Breast epithelium (tissue), 4 donors: Measurements from ENCODE around the gene CYFIP2. TPM values are rescaled to one million over a fixed set of nuclear protein-coding genes. Genes with fewer than 3 reads are reported as not detected.

ENCODE experiments used
- DNase-seq, 2 donors: peaks; one replicate each; pipeline ENCODE4 v3.0.0-alpha.2; 2019; ENCODE audit warnings: low spot score in 2 of 2
- H3K27ac ChIP-seq, 2 donors: fragments of 200-600 bp; sonication (generic) in 1 of 2; one replicate each; pipeline ENCODE4 v1.5.1; 2016 to 2019; ENCODE audit warnings: mild to moderate bottlenecking in 1 of 2
- H3K27me3 ChIP-seq, 2 donors: fragments of 200-600 bp; sonication (generic) in 1 of 2; one replicate each; pipeline versions ENCODE4 v1.5.1 to v1.6.0; 2017 to 2019; ENCODE audit warnings: control low read depth in 1 of 2, mild to moderate bottlenecking in 1 of 2
- H3K36me3 ChIP-seq: fragments of 200-600 bp; one replicate; pipeline ENCODE4 v1.5.1; 2019
- H3K4me1 ChIP-seq, 2 donors: fragments of 200-600 bp; sonication (generic); one replicate each; pipeline ENCODE4 v1.5.1; 2016 to 2019; ENCODE audit warnings: control low read depth in 1 of 2
- H3K4me3 ChIP-seq, 3 donors: fragments of 200-600 bp; sonication (generic); 1 replicate in 2 of 3; 2 replicates in 1 of 3; pipeline ENCODE4 v1.5.1; 2016 to 2019; ENCODE audit warnings: mild to moderate bottlenecking in 3 of 3, moderate library complexity in 2 of 3
- H3K9me3 ChIP-seq, 2 donors: fragments of 200-600 bp; sonication (generic) in 1 of 2; one replicate each; pipeline ENCODE4 v1.5.1; 2016 to 2019; ENCODE audit warnings: control low read depth in 1 of 2
- POLR2A ChIP-seq: fragments of 450-650 bp; IDR thresholded peaks from one replicate; pipeline ENCODE4 v1.6.1; 2016; ENCODE audit warnings: antibody characterized with exemption, mild to moderate bottlenecking, moderate library complexity
- POLR2AphosphoS5 ChIP-seq, 3 donors: sonication (generic); formaldehyde crosslinking; IDR thresholded peaks; one replicate each; pipeline ENCODE4 v1.6.1; 2017; ENCODE audit warnings: antibody characterized with exemption in 3 of 3
- intact Hi-C: fragments of 100-400 bp; cut with DNase I; formaldehyde crosslinking; loops from one replicate; pipeline ENCODE4 v1.15.1; 2023; ENCODE audit warnings: low total_unique reads
- total RNA-seq, 3 donors: library from RNA; depleted of rRNA; stranded (reverse); fragments of >200 nt; gene quantifications; one replicate each; pipeline ENCODE4 v1.1.0, GENCODE V29; 2016
- TF ChIP-seq, protein P1 (sequence below), 3 donors: fragments of 450-650 bp; IDR thresholded peaks; one replicate each; pipeline ENCODE4 v1.5.1; 2016 to 2017; ENCODE audit warnings: antibody characterized with exemption in 3 of 3, mild to moderate bottlenecking in 3 of 3, moderate library complexity in 3 of 3

CYFIP2 gene
- total RNA-seq, 3 donors from 2014 or later = 6.2 to 15.5 (median 12.1) TPM

- TF ChIP-seq POLR2AphosphoS5 (IDR thresholded peaks at IDR 0.05) (no peak), POLR2A (no peak)
- TF ChIP-seq, protein P1, sequence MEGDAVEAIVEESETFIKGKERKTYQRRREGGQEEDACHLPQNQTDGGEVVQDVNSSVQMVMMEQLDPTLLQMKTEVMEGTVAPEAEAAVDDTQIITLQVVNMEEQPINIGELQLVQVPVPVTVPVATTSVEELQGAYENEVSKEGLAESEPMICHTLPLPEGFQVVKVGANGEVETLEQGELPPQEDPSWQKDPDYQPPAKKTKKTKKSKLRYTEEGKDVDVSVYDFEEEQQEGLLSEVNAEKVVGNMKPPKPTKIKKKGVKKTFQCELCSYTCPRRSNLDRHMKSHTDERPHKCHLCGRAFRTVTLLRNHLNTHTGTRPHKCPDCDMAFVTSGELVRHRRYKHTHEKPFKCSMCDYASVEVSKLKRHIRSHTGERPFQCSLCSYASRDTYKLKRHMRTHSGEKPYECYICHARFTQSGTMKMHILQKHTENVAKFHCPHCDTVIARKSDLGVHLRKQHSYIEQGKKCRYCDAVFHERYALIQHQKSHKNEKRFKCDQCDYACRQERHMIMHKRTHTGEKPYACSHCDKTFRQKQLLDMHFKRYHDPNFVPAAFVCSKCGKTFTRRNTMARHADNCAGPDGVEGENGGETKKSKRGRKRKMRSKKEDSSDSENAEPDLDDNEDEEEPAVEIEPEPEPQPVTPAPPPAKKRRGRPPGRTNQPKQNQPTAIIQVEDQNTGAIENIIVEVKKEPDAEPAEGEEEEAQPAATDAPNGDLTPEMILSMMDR (IDR thresholded peaks at IDR 0.05) = no peak
- Histone ChIP-seq H3K36me3 (no peaks in the 10 kb centered on the region), H3K4me3 (no peak overlapping the region), H3K27me3 (no peaks in the 10 kb centered on the region), H3K27ac (no peak overlapping the region), H3K4me1 (no peaks in the 10 kb centered on the region), H3K9me3 (no peaks in the 10 kb centered on the region)
- intact Hi-C loops = no loop called here
- DNase-seq = no peak
These were observed 56.7 kb downstream of the CYFIP2 start for GRCh38 chr5:157322581-157322980.

DNA sequence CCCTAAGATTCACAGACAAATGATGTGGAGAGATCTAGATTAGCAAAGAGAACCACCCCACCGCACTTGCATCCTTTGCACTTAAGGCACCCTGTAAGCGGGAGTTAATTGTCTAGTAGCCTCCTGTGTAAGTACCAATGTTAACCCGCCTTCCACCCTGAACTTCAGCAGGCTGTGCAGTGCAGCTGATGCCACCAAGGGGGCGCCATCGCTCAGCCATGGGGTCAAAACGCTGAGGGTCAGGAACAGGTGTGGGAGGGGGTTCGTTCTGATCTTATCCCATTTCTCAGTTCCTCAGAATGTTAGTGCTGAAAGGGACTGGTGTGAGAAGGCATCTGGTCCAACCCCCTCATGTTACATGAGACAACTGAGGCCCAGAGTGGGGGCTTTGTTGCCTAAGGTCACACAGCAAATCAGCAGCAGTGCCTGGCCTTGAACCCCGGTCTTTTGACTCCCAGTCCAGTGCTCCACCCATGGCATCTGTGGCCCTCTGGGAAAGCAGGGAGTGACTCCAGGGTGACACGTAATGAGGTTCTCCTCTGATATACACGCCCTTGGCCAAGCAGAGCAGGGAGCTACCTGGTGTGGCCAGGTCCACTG, 57.3 kb downstream of the CYFIP2 start:
- intact Hi-C loops = no loop called here
- DNase-seq = no peak
- no peaks in the 10 kb centered on the region for H3K36me3 ChIP-seq
- H3K4me3 ChIP-seq = no peak overlapping the region
- no peak overlapping the region for H3K27ac ChIP-seq
- H3K4me1 ChIP-seq = no peaks in the 10 kb centered on the region
- no peak for TF ChIP-seq POLR2AphosphoS5 (IDR thresholded peaks at IDR 0.05)
- TF ChIP-seq, protein P1 (IDR thresholded peaks at IDR 0.05) = no peak
- no peak for TF ChIP-seq POLR2A
- H3K27me3 ChIP-seq = no peaks in the 10 kb centered on the region
- H3K9me3 ChIP-seq = no peaks in the 10 kb centered on the region

- no peaks in the 10 kb centered on the region for H3K36me3 ChIP-seq
- H3K27me3 ChIP-seq = no peaks in the 10 kb centered on the region
- intact Hi-C loops = no loop called here
- no peaks in the 10 kb centered on the region for H3K9me3 ChIP-seq
- no peaks in the 10 kb centered on the region for H3K4me1 ChIP-seq
- no peak overlapping the region for H3K4me3 ChIP-seq
- no peak overlapping the region for H3K27ac ChIP-seq
- no peak for DNase-seq
- no peak for TF ChIP-seq POLR2AphosphoS5 (IDR thresholded peaks at IDR 0.05)
These were observed 58.3 kb downstream of the CYFIP2 start for GRCh38 chr5:157324237-157324636.

DNA sequence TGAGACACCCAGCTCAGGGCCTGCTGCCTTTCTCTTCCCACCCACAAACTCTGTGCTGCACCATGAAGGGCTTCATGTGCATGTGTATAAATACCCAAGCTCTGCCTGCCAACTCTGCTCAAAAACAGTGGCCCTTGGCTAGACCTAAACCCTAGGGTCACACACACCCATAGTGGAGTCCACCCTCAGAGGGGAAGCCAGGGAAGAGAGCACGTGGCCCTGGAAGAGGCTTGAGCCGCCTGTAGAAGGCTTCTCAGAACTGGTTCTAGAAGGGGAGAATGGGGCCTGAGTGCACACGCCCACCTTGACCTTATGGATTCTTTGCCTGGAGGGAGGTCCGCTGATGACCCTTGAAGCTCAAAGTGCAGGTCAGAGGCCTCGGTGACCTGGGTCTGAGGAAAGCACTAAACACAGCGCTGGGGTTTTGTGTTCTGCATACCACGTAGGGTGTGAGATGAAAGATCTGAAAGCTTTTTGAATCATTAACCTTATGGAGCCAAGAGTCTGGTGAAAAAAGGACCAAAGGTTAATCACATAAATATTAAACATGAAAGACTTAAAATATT, 60.6 kb downstream of the CYFIP2 start:
- no peak overlapping the region for H3K4me3 ChIP-seq
- H3K4me1 ChIP-seq = no peaks in the 10 kb centered on the region
- H3K27ac ChIP-seq = no peak overlapping the region
- no peaks in the 10 kb centered on the region for H3K27me3 ChIP-seq
- no peaks in the 10 kb centered on the region for H3K9me3 ChIP-seq
- DNase-seq = no peak
- TF ChIP-seq POLR2AphosphoS5 (IDR thresholded peaks at IDR 0.05) = no peak
- TF ChIP-seq, protein P1 (IDR thresholded peaks at IDR 0.05) = no peak
- TF ChIP-seq POLR2A = no peak
- intact Hi-C loops = no loop called here
- no peaks in the 10 kb centered on the region for H3K36me3 ChIP-seq

GRCh38 chr5:157327771-157328170, 61.8 kb downstream of the CYFIP2 start:
- no peak for DNase-seq
- no peak overlapping the region for H3K27ac ChIP-seq
- no peaks in the 10 kb centered on the region for H3K4me1 ChIP-seq
- intact Hi-C loops = no loop called here
- no peaks in the 10 kb centered on the region for H3K9me3 ChIP-seq
- no peaks in the 10 kb centered on the region for H3K36me3 ChIP-seq
- no peaks in the 10 kb centered on the region for H3K27me3 ChIP-seq
- no peak overlapping the region for H3K4me3 ChIP-seq
- TF ChIP-seq, protein P1 (IDR thresholded peaks at IDR 0.05) = no peak
- TF ChIP-seq POLR2AphosphoS5 (IDR thresholded peaks at IDR 0.05) = no peak
- no peak for TF ChIP-seq POLR2A
